Measurements from ENCODE around the gene GDAP2.

The GDAP2 gene

DNA sequence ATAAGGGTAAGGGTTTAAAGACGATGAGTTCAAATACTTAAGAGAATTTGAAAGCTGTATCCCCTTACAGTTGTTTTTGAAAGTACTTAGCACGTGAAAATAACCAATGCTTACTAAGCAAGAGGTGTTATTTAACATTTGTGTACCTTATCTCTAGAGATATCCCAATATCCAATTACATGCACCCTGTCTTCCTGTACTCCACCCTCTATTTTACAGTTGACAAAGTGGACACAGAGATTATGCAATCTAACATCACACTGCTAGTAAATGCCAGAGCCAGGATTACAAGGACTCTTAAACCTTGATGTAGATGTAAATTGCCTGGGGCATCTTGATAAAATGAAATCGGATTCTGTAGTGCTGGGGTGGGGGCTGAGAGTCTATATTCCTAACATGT, 72.0 kb downstream of the GDAP2 start:
- no peaks in the 10 kb centered on the region for H3K36me3 ChIP-seq (ENCODE audit: insufficient read depth, low read length)
- no peaks in the 10 kb centered on the region for H3K4me1 ChIP-seq (ENCODE audit: insufficient read depth, low read length, severe bottlenecking)
- no peaks in the 10 kb centered on the region for H3K9me3 ChIP-seq (ENCODE audit: low read length)
- no peak overlapping the region for H3K4me3 ChIP-seq (ENCODE audit: low read depth, low read length, poor library complexity, severe bottlenecking)
- H3K27ac ChIP-seq (ENCODE audit: low read depth, low read length, poor library complexity, severe bottlenecking), result no peak overlapping the region
- no peaks in the 10 kb centered on the region for H3F3A ChIP-seq (ENCODE audit: insufficient read depth, low read length)
- TF ChIP-seq EZH2 (IDR thresholded peaks at IDR 0.05; ENCODE audit: borderline replicate concordance, low read length), result no peak
- TF ChIP-seq, protein P1, sequence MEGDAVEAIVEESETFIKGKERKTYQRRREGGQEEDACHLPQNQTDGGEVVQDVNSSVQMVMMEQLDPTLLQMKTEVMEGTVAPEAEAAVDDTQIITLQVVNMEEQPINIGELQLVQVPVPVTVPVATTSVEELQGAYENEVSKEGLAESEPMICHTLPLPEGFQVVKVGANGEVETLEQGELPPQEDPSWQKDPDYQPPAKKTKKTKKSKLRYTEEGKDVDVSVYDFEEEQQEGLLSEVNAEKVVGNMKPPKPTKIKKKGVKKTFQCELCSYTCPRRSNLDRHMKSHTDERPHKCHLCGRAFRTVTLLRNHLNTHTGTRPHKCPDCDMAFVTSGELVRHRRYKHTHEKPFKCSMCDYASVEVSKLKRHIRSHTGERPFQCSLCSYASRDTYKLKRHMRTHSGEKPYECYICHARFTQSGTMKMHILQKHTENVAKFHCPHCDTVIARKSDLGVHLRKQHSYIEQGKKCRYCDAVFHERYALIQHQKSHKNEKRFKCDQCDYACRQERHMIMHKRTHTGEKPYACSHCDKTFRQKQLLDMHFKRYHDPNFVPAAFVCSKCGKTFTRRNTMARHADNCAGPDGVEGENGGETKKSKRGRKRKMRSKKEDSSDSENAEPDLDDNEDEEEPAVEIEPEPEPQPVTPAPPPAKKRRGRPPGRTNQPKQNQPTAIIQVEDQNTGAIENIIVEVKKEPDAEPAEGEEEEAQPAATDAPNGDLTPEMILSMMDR (IDR thresholded peaks at IDR 0.05; ENCODE audit: low read length), result no peak
- H3K4me2 ChIP-seq (ENCODE audit: low read length), result no peak overlapping the region
- H3K9ac ChIP-seq (ENCODE audit: low read length), result no peak overlapping the region
- H3K79me2 ChIP-seq (ENCODE audit: insufficient read depth, low read length), result no peaks in the 10 kb centered on the region
- no peaks in the 10 kb centered on the region for H4K20me1 ChIP-seq (ENCODE audit: insufficient read depth, low read length)
- H2AFZ ChIP-seq (ENCODE audit: low read length), result no peak overlapping the region
- no peaks in the 10 kb centered on the region for H3K27me3 ChIP-seq (ENCODE audit: insufficient read depth, low read length)
- H3K9me2 ChIP-seq (ENCODE audit: low read depth, low read length), result no peaks in the 10 kb centered on the region

DNA sequence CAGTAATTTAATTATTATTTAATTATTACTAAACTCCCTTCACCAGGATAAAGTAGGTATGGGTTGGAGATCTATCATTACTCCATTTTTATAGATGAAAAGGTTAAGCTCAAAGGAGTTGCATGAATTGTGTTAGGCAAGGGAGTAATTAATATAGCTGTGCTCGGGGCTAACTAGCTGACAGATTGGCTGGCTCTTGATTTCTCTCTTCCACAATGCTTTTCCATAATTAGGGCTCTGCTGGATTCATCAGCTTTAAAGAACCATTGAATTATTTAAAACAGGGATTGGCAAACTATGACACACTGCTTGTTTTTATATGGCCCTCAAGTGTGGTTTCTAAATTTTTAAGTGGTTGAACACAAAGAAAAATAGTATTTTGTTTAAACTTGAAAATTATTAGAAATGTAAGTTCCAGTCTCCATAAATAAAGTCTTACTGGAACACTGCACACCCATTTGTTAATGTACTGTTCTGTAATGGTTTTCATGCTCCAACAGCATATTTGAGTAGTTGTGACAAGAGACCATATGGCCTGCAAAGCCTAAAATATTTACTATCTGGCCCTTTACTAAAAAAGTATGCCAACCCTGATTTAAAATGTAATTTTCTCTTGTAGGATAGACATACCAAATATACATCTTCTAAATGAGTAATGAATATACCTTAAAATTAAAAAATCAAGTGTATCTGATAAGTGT, 76.4 kb downstream of the GDAP2 start:
- H3K4me3 ChIP-seq (ENCODE audit: low read depth, low read length, poor library complexity, severe bottlenecking), result no peak overlapping the region
- H3K9ac ChIP-seq (ENCODE audit: low read length), result no peak overlapping the region
- H3K27ac ChIP-seq (ENCODE audit: low read depth, low read length, poor library complexity, severe bottlenecking), result no peak overlapping the region
- H2AFZ ChIP-seq (ENCODE audit: low read length), result no peak overlapping the region
- no peaks in the 10 kb centered on the region for H4K20me1 ChIP-seq (ENCODE audit: insufficient read depth, low read length)
- no peaks in the 10 kb centered on the region for H3K9me3 ChIP-seq (ENCODE audit: low read length)
- H3K27me3 ChIP-seq (ENCODE audit: insufficient read depth, low read length), result no peaks in the 10 kb centered on the region
- no peak overlapping the region for H3K4me2 ChIP-seq (ENCODE audit: low read length)
- no peaks in the 10 kb centered on the region for H3F3A ChIP-seq (ENCODE audit: insufficient read depth, low read length)
- no peaks in the 10 kb centered on the region for H3K9me2 ChIP-seq (ENCODE audit: low read depth, low read length)
- H3K36me3 ChIP-seq (ENCODE audit: insufficient read depth, low read length), result no peaks in the 10 kb centered on the region
- no peaks in the 10 kb centered on the region for H3K4me1 ChIP-seq (ENCODE audit: insufficient read depth, low read length, severe bottlenecking)
- no peaks in the 10 kb centered on the region for H3K79me2 ChIP-seq (ENCODE audit: insufficient read depth, low read length)
- no peak for TF ChIP-seq EZH2 (IDR thresholded peaks at IDR 0.05; ENCODE audit: borderline replicate concordance, low read length)
- TF ChIP-seq, protein P1 (IDR thresholded peaks at IDR 0.05; ENCODE audit: low read length), result no peak

DNA sequence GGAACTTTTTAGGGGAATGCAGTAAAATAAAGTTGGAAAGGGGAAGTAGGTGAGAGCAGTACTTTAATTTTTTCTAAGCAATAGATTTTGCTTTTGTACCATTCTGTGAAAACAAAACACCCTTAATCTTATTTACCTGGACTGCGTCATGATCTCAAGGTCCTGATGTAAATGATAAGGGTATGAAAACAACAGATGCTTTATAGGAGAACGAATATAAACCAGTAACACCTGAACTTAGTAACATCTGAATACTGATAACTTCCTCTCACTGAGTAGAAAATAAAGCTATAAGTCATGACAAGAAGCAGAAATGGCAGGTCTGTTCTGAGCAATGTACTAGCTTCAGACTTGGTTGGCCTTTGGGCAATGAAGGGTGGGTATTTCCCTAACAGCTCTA, 77.7 kb downstream of the GDAP2 start:
- Histone ChIP-seq H3K4me3 (ENCODE audit: low read depth, low read length, poor library complexity, severe bottlenecking) (no peak overlapping the region), H3K4me2 (ENCODE audit: low read length) (no peak overlapping the region), H2AFZ (ENCODE audit: low read length) (no peak overlapping the region), H3K36me3 (ENCODE audit: insufficient read depth, low read length) (no peaks in the 10 kb centered on the region), H3K27ac (ENCODE audit: low read depth, low read length, poor library complexity, severe bottlenecking) (no peak overlapping the region), H3K9me2 (ENCODE audit: low read depth, low read length) (no peaks in the 10 kb centered on the region), H3K79me2 (ENCODE audit: insufficient read depth, low read length) (no peaks in the 10 kb centered on the region), H4K20me1 (ENCODE audit: insufficient read depth, low read length) (no peaks in the 10 kb centered on the region), H3K27me3 (ENCODE audit: insufficient read depth, low read length) (no peaks in the 10 kb centered on the region), H3F3A (ENCODE audit: insufficient read depth, low read length) (no peaks in the 10 kb centered on the region), H3K9me3 (ENCODE audit: low read length) (no peaks in the 10 kb centered on the region), H3K9ac (ENCODE audit: low read length) (no peak overlapping the region), H3K4me1 (ENCODE audit: insufficient read depth, low read length, severe bottlenecking) (no peaks in the 10 kb centered on the region)
- TF ChIP-seq, protein P1 (IDR thresholded peaks at IDR 0.05; ENCODE audit: low read length), result no peak
- no peak for TF ChIP-seq EZH2 (IDR thresholded peaks at IDR 0.05; ENCODE audit: borderline replicate concordance, low read length)
